Prostate gland (tissue), 2 donors: ENCODE results near the gene PLA2G2C. TPM values are rescaled to one million over a fixed set of nuclear protein-coding genes. Genes with fewer than 3 reads are reported as not detected.

Experiments
- DNase-seq: peaks from one replicate; pipeline ENCODE4 v3.0.0-alpha.2; 2019; ENCODE audit warnings: low spot score
- H3K27ac ChIP-seq, 2 donors: fragments of 200-600 bp; sonication (generic); 2 replicates each; pipeline ENCODE4 v1.5.1; 2017 to 2019
- H3K27me3 ChIP-seq: fragments of 200-600 bp; sonication (generic); replicated peaks from 2 replicates; pipeline ENCODE4 v1.5.1; 2019; ENCODE audit not compliant: insufficient read depth
- H3K36me3 ChIP-seq, 2 donors: fragments of 200-600 bp; sonication (generic); 1 replicate in 1 of 2; 2 replicates in 1 of 2; pipeline versions ENCODE4 v1.5.1 to v1.8.1; 2017 to 2019
- H3K4me1 ChIP-seq: fragments of 200-600 bp; sonication (generic); replicated peaks from 2 replicates; pipeline ENCODE4 v1.5.1; 2019
- H3K4me3 ChIP-seq, 2 donors: fragments of 200-600 bp; sonication (generic); 2 replicates each; pipeline ENCODE4 v1.5.1; 2017 to 2019
- H3K9me3 ChIP-seq: fragments of 200-600 bp; sonication (generic); 2 replicates; pipeline ENCODE4 v1.5.1; 2017
- CTCF ChIP-seq, 4 experiments: fragments of 200-600 bp in 2 of 4; fragments of 450-650 bp in 2 of 4; sonication (generic) in 2 of 4; IDR thresholded peaks; 1 replicate in 3 of 4; 2 replicates in 1 of 4; pipeline ENCODE4 v1.5.1; 2016 to 2019; ENCODE audit warnings: antibody characterized with exemption in 4 of 4, mild to moderate bottlenecking in 2 of 4, moderate library complexity in 2 of 4
- POLR2A ChIP-seq: fragments of 450-650 bp; IDR thresholded peaks from one replicate; pipeline ENCODE4 v1.6.1; 2016; ENCODE audit warnings: antibody characterized with exemption, mild to moderate bottlenecking
- POLR2AphosphoS5 ChIP-seq: sonication (generic); formaldehyde crosslinking; IDR thresholded peaks from one replicate; pipeline ENCODE4 v1.6.1; 2017; ENCODE audit warnings: antibody characterized with exemption
- WGBS: methylation state at CpG from one replicate; pipeline ENCODE4 v1.1.5; 2018; 5-methylcytosine and 5-hydroxymethylcytosine counted together
- intact Hi-C: fragments of 100-400 bp; cut with DNase I; formaldehyde crosslinking; loops from one replicate; pipeline ENCODE4 v1.14.2; 2022
- total RNA-seq, 2 donors: library from RNA; depleted of rRNA; stranded (reverse); fragments of >200 nt; gene quantifications; one replicate each; pipeline ENCODE4 v1.1.0, GENCODE V29; 2016

PLA2G2C gene
- total RNA-seq, 2 donors from 2014 or later, result 0.23 TPM; not detected in 1

GRCh38 chr1:20138961-20139550, 47.3 kb downstream of the PLA2G2C start, which contains the start of gene PLA2G2F:
Gene PLA2G2F, plus strand, starts transcription at chr1:20139323. Its CDS starts 105 bp downstream, at chr1:20139428.
- H3K4me3 ChIP-seq, result no peak within 1 kb of the TSS
- H3K4me1 ChIP-seq, result peaks cover 6% of the 10 kb centered on the region
- no peaks in the 10 kb centered on the region for H3K9me3 ChIP-seq
- TF ChIP-seq POLR2A (no peak), CTCF (IDR thresholded peaks at IDR 0.05) (no peak), POLR2AphosphoS5 (no peak)
- 93% methylated on average over 9 of the region's 9 CpGs for WGBS
- intact Hi-C loops, result no loop called here
- H3K27me3 ChIP-seq, result no peaks in the 10 kb centered on the region
- H3K36me3 ChIP-seq, result no peaks in the 10 kb centered on the region
- no peak within 1 kb of the TSS for H3K27ac ChIP-seq
- DNase-seq, result no peak

- Histone ChIP-seq H3K4me1 (peaks cover 6% of the 10 kb centered on the region), H3K9me3 (no peaks in the 10 kb centered on the region), H3K27ac (no peak overlapping the region), H3K27me3 (no peaks in the 10 kb centered on the region), H3K4me3 (no peak overlapping the region), H3K36me3 (no peaks in the 10 kb centered on the region)
- no peak for TF ChIP-seq POLR2A
- TF ChIP-seq POLR2AphosphoS5, result no peak
- no peak for TF ChIP-seq CTCF (IDR thresholded peaks at IDR 0.05)
- intact Hi-C loops, result no loop called here
- no peak for DNase-seq
- WGBS, result 91% methylated on average over 6 of the region's 6 CpGs
Observed at GRCh38 chr1:20138346-20138745, 48.0 kb downstream of the PLA2G2C start.

- DNase-seq, result no peak
- Histone ChIP-seq H3K4me1 (peaks cover 6% of the 10 kb centered on the region), H3K36me3 (no peaks in the 10 kb centered on the region), H3K4me3 (no peak overlapping the region), H3K27me3 (no peaks in the 10 kb centered on the region), H3K9me3 (no peaks in the 10 kb centered on the region), H3K27ac (no peak overlapping the region)
- intact Hi-C loops, result no loop called here
- TF ChIP-seq CTCF (IDR thresholded peaks at IDR 0.05) (no peak), POLR2A (no peak), POLR2AphosphoS5 (no peak)
- 81% methylated on average over 1 of the region's 1 CpG for WGBS
Observed at GRCh38 chr1:20137604-20138003, 48.7 kb downstream of the PLA2G2C start.

- intact Hi-C loops, result no loop called here
- H3K4me3 ChIP-seq, result no peak overlapping the region
Observed at GRCh38 chr1:20137055-20137454, 49.3 kb downstream of the PLA2G2C start.

More at GRCh38 chr1:20137055-20137454, 49.3 kb downstream of the PLA2G2C start:
- WGBS, result 79% methylated on average over 4 of the region's 4 CpGs
- no peaks in the 10 kb centered on the region for H3K36me3 ChIP-seq
- H3K27ac ChIP-seq, result no peak overlapping the region
- no peaks in the 10 kb centered on the region for H3K9me3 ChIP-seq
- peak; percentile 63 for DNase-seq
- no peaks in the 10 kb centered on the region for H3K27me3 ChIP-seq
- peaks cover 6% of the 10 kb centered on the region for H3K4me1 ChIP-seq
- TF ChIP-seq POLR2A (no peak), CTCF (IDR thresholded peaks at IDR 0.05) (no peak), POLR2AphosphoS5 (peak; percentile 83)
